ENCODE data around the gene DOK3. TPM values are rescaled to one million over a fixed set of nuclear protein-coding genes. Genes with fewer than 3 reads are reported as not detected.

Gene DOK3
- total RNA-seq, 1 experiment from 2014 or later: 12.4 TPM

DNA sequence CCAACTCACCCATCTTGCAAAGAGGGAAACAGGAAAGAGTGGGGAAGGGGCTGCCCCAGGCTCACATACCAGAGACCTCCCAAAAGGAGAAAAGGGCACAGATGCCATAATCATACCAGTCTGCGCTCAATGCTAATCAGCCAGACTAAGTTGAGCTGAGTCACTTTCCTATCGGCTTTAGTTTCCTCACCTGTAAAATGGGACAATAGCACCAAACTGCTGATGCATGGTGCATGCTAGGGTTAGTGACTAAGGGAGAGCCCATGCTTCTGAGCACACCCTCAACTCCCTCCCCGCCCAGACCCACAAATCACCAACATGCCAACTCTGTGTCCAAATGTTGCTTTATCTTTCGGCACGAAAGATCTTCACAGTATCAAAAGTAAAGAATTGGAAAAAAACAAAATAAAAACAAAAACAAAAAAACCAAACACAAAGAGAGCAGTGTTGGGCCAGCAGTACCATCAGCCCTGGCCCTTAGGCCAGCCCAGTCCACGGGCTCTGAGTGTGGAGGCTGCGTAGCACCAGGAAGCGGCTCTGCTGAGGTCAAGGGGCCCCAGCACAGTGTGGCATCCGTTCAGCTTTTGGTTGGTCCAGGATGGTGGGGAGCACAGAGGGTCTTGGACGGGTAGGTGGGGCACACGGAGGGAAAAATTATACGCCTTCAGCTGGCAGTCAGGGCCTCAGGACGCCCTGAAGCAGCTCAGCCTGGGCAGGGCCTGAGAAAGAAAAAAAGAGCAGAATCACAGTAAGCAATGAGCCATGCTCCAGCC, 10.0 kb upstream of the DOK3 start:
- ChIA-PET POLR2A (interaction anchor here (0.5 kb wide), 1 partner anchor 74 kb away, joined by 4 read pairs; no protein-coding TSS in a partner anchor), CTCF (no interaction called here)
- H3K27ac ChIP-seq (ENCODE audit: low read length): peak overlapping the region; percentile 59; the same call in 1 of the 2 replicates
- peaks cover 17% of the 10 kb centered on the region for H3K36me3 ChIP-seq (ENCODE audit: control insufficient read depth, insufficient read depth, low read length)
- in situ Hi-C loops (cut with HindIII; ENCODE audit: low pct_unique_long_range_greater_than_20kb, low sequenced_read_pairs): no loop called here
- H3K27me3 ChIP-seq (ENCODE audit: control insufficient read depth, insufficient read depth, low read length): no peaks in the 10 kb centered on the region
- peaks cover 21% of the 10 kb centered on the region for H3K4me1 ChIP-seq (ENCODE audit: control insufficient read depth, insufficient read depth, low read length)
- intact Hi-C loops (cut with micrococcal nuclease; ENCODE audit: unreplicated experiment): no loop called here
- DNase-seq (ENCODE audit: low read depth, low spot score) (no peak), ATAC-seq (no peak)
- BruUV-seq (replicated peaks): no TSS peak
- no peak for TF ChIP-seq SIN3A (IDR thresholded peaks at IDR 0.05; ENCODE audit: borderline replicate concordance, insufficient read depth, low read depth, low read length)
- TF ChIP-seq POLR2AphosphoS5 (IDR thresholded peaks at IDR 0.05; ENCODE audit: low read depth, low read length): no peak
- TF ChIP-seq, protein P1, sequence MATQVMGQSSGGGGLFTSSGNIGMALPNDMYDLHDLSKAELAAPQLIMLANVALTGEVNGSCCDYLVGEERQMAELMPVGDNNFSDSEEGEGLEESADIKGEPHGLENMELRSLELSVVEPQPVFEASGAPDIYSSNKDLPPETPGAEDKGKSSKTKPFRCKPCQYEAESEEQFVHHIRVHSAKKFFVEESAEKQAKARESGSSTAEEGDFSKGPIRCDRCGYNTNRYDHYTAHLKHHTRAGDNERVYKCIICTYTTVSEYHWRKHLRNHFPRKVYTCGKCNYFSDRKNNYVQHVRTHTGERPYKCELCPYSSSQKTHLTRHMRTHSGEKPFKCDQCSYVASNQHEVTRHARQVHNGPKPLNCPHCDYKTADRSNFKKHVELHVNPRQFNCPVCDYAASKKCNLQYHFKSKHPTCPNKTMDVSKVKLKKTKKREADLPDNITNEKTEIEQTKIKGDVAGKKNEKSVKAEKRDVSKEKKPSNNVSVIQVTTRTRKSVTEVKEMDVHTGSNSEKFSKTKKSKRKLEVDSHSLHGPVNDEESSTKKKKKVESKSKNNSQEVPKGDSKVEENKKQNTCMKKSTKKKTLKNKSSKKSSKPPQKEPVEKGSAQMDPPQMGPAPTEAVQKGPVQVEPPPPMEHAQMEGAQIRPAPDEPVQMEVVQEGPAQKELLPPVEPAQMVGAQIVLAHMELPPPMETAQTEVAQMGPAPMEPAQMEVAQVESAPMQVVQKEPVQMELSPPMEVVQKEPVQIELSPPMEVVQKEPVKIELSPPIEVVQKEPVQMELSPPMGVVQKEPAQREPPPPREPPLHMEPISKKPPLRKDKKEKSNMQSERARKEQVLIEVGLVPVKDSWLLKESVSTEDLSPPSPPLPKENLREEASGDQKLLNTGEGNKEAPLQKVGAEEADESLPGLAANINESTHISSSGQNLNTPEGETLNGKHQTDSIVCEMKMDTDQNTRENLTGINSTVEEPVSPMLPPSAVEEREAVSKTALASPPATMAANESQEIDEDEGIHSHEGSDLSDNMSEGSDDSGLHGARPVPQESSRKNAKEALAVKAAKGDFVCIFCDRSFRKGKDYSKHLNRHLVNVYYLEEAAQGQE (IDR thresholded peaks at IDR 0.05; ENCODE audit: insufficient read depth in 1 of 2, low read depth in 2 of 2, low read length in 1 of 2): no peak
- TF ChIP-seq, protein P2, sequence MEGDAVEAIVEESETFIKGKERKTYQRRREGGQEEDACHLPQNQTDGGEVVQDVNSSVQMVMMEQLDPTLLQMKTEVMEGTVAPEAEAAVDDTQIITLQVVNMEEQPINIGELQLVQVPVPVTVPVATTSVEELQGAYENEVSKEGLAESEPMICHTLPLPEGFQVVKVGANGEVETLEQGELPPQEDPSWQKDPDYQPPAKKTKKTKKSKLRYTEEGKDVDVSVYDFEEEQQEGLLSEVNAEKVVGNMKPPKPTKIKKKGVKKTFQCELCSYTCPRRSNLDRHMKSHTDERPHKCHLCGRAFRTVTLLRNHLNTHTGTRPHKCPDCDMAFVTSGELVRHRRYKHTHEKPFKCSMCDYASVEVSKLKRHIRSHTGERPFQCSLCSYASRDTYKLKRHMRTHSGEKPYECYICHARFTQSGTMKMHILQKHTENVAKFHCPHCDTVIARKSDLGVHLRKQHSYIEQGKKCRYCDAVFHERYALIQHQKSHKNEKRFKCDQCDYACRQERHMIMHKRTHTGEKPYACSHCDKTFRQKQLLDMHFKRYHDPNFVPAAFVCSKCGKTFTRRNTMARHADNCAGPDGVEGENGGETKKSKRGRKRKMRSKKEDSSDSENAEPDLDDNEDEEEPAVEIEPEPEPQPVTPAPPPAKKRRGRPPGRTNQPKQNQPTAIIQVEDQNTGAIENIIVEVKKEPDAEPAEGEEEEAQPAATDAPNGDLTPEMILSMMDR (IDR thresholded peaks at IDR 0.05): no peak
- no peak for TF ChIP-seq TCF7L2 (IDR thresholded peaks at IDR 0.05; ENCODE audit: low read depth, low read length)
- no peak overlapping the region for H3K4me3 ChIP-seq (ENCODE audit: low read depth in 2 of 2, low read length in 2 of 2)
- no peaks in the 10 kb centered on the region for H3K9me3 ChIP-seq (ENCODE audit: control insufficient read depth, insufficient read depth, low read depth, low read length)

DNA sequence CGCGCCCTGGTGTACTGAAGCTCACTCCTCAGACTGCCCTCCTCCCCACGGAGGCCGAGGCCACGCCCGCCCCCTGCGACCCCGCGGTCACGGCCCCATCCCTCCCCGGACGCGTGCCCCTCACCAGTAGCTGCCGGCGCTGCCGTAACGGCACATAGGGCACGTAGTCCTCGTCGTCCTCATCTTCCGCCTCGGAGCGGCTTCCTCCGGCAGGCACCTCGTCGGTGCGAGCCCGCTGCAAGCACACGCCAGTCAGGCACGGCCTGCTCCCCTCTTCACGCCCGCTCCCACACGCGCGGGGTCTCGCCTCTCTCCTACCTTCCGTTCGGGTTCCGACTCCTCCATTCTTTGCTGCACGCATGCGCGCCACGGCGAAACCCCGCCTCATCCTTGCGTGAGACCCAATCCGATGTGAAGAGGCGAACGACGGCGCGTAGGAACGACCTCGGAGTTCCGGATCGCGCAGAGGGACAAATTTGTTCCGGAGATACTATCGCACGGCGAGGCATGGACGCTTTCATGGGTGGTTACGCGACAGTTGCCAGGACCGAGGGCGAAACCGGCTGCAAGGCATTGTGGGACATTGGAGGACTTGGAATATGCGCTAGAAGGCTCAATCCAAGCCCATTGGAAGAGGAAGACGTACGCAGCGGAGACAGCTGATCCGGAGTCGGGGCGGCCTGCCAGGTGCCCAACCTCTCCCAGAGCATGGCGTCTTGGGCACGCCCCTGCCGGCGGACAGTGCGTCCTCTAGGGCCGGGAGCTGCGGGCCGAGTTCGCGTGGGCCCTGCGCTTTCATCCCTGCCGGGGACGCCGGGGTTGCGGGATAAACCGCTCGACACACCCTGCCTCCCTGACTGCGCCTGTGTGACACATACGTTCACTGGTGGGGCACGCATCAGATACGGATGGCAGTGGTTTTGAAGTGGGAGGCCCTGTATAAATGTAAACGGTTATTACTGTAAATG, 7.3 kb upstream of the DOK3 start, which contains the start of gene DDX41:
DDX41 (minus strand) TSS at position 361 of the 968 bp plus-strand sequence; CDS start at position 345, 16 bp downstream.
- BruUV-seq (replicated peaks): TSS peak; percentile 79
- in situ Hi-C loops (cut with HindIII; ENCODE audit: low pct_unique_long_range_greater_than_20kb, low sequenced_read_pairs): no loop called here
- ChIA-PET POLR2A (interaction anchor here (0.6 to 1.3 kb wide), 2 partner anchors 19 to 150 kb away, joined by 4 read pairs; partner anchors contain the start of gene PDLIM7), CTCF (interaction anchor here (0.5 kb wide), 1 partner anchor 212 kb away, joined by 4 read pairs; no protein-coding TSS in a partner anchor)
- Histone ChIP-seq H3K4me1 (ENCODE audit: control insufficient read depth, insufficient read depth, low read length) (peaks cover 21% of the 10 kb centered on the region), H3K36me3 (ENCODE audit: control insufficient read depth, insufficient read depth, low read length) (peaks cover 16% of the 10 kb centered on the region), H3K4me3 (ENCODE audit: low read depth in 2 of 2, low read length in 2 of 2) (peak within 1 kb of the TSS; percentile 93 to 94), H3K27ac (ENCODE audit: low read length) (peak within 1 kb of the TSS; percentile 91), H3K9me3 (ENCODE audit: control insufficient read depth, insufficient read depth, low read depth, low read length) (no peaks in the 10 kb centered on the region), H3K27me3 (ENCODE audit: control insufficient read depth, insufficient read depth, low read length) (no peaks in the 10 kb centered on the region)
- peak; percentile 94 for ATAC-seq
- intact Hi-C loops (cut with micrococcal nuclease; ENCODE audit: unreplicated experiment): no loop called here
- TF ChIP-seq, protein P2 (IDR thresholded peaks at IDR 0.05): no peak
- TF ChIP-seq POLR2AphosphoS5 (IDR thresholded peaks at IDR 0.05; ENCODE audit: low read depth, low read length) (peak; percentile 64), TCF7L2 (IDR thresholded peaks at IDR 0.05; ENCODE audit: low read depth, low read length) (peak; percentile 68), SIN3A (IDR thresholded peaks at IDR 0.05; ENCODE audit: borderline replicate concordance, insufficient read depth, low read depth, low read length) (0 out of 2 replicates have a peak, but pooled peaks have one; percentile 54)
- TF ChIP-seq, protein P1 (IDR thresholded peaks at IDR 0.05; ENCODE audit: insufficient read depth in 1 of 2, low read depth in 2 of 2, low read length in 1 of 2): peak in 1 of 2 experiments; percentile 9; a peak in 1 of 4 replicates
- DNase-seq (ENCODE audit: low read depth, low spot score): peak; percentile 99
